HG03103 (cell line): ENCODE results near the gene SOS2.

Experiments used
- ATAC-seq: cut with Tn5 transposase; IDR thresholded peaks from one replicate; pipeline ENCODE4 v1.9.1; 2021; ENCODE audit warnings: low read depth; ENCODE audit not compliant: unreplicated experiment

Gene SOS2

GRCh38 chr14:50116966-50117365, 114.4 kb downstream of the SOS2 start:
- ATAC-seq = no peak

- ATAC-seq = peak; percentile 93
These were observed 115.0 kb downstream of the SOS2 start, which contains the start of gene VCPKMT for GRCh38 chr14:50116181-50116956. Gene VCPKMT (minus strand): TSS chr14:50116572. CDS start chr14:50116552, 20 bp downstream.

GRCh38 chr14:50113381-50114035, 117.9 kb downstream of the SOS2 start:
- no peak for ATAC-seq

GRCh38 chr14:50110323-50111037, 120.9 kb downstream of the SOS2 start:
- no peak for ATAC-seq

GRCh38 chr14:50109342-50109741, 122.0 kb downstream of the SOS2 start:
- no peak for ATAC-seq

- no peak for ATAC-seq
These were observed 123.5 kb downstream of the SOS2 start for GRCh38 chr14:50107850-50108249.

GRCh38 chr14:50106178-50106577, 125.2 kb downstream of the SOS2 start:
- ATAC-seq = no peak

GRCh38 chr14:50103558-50103957, 127.8 kb downstream of the SOS2 start:
- no peak for ATAC-seq

- no peak for ATAC-seq
These were observed 130.0 kb downstream of the SOS2 start for GRCh38 chr14:50101417-50101816.

- no peak for ATAC-seq
These were observed 130.6 kb downstream of the SOS2 start for GRCh38 chr14:50100805-50101204.

- ATAC-seq = no peak
These were observed 132.0 kb downstream of the SOS2 start for GRCh38 chr14:50099335-50099734.

GRCh38 chr14:50095895-50096294, 135.5 kb downstream of the SOS2 start:
- no peak for ATAC-seq

GRCh38 chr14:50094056-50094755, 137.2 kb downstream of the SOS2 start:
- no peak for ATAC-seq

GRCh38 chr14:50093496-50093895, 137.9 kb downstream of the SOS2 start:
- no peak for ATAC-seq

GRCh38 chr14:50092006-50092555, 139.3 kb downstream of the SOS2 start:
- ATAC-seq = no peak

GRCh38 chr14:50091240-50091913, 140.0 kb downstream of the SOS2 start:
- ATAC-seq = no peak

GRCh38 chr14:50089208-50089607, 142.2 kb downstream of the SOS2 start:
- no peak for ATAC-seq

- ATAC-seq = no peak
These were observed 142.6 kb downstream of the SOS2 start for GRCh38 chr14:50088731-50089130.

GRCh38 chr14:50088117-50088515, 143.3 kb downstream of the SOS2 start:
- ATAC-seq = no peak
